Subcutaneous adipose tissue (tissue), 4 donors: ENCODE results near the gene SLC7A14. TPM values are rescaled to one million over a fixed set of nuclear protein-coding genes. Genes with fewer than 3 reads are reported as not detected.

Experiments
- total RNA-seq, 4 donors: library from RNA; depleted of rRNA; stranded (reverse); fragments of >200 nt; gene quantifications; one replicate each; pipeline ENCODE4 v1.1.0, GENCODE V29; 2016
- TF ChIP-seq, protein P1 (sequence below): fragments of 450-650 bp; IDR thresholded peaks from one replicate; pipeline ENCODE4 v1.5.1; 2016; ENCODE audit warnings: low read depth, mild to moderate bottlenecking, control low read depth, antibody characterized with exemption, moderate library complexity

Gene SLC7A14
- total RNA-seq, 4 donors from 2014 or later, result not detected

DNA sequence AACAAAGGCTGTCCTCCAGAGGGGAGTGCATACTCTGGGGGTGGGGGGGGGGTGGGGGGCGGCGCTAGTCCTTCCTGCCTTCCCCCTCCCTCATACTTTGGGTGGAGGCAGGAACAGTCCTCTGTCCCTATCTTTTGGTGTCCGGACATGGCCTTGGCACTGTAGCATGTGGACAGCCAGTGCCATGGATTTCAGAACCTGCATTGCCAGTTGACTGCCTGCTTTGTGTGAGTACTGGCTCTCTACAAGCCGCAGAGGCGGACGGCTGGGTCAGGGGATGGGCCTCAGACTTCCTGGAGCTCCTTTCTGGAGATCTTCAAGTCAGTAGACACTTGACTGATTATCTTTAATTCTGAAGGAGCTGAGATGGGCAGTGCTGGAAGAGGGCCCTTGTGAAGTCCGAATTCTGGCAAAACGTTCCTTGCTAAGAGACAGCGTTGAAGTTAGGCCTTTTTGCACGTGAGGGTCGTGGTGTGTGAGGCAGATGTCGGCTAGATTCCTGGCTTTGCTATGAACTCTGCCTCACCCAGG, 164.7 kb downstream of the SLC7A14 start:
- TF ChIP-seq, protein P1, sequence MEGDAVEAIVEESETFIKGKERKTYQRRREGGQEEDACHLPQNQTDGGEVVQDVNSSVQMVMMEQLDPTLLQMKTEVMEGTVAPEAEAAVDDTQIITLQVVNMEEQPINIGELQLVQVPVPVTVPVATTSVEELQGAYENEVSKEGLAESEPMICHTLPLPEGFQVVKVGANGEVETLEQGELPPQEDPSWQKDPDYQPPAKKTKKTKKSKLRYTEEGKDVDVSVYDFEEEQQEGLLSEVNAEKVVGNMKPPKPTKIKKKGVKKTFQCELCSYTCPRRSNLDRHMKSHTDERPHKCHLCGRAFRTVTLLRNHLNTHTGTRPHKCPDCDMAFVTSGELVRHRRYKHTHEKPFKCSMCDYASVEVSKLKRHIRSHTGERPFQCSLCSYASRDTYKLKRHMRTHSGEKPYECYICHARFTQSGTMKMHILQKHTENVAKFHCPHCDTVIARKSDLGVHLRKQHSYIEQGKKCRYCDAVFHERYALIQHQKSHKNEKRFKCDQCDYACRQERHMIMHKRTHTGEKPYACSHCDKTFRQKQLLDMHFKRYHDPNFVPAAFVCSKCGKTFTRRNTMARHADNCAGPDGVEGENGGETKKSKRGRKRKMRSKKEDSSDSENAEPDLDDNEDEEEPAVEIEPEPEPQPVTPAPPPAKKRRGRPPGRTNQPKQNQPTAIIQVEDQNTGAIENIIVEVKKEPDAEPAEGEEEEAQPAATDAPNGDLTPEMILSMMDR, result no peak

DNA sequence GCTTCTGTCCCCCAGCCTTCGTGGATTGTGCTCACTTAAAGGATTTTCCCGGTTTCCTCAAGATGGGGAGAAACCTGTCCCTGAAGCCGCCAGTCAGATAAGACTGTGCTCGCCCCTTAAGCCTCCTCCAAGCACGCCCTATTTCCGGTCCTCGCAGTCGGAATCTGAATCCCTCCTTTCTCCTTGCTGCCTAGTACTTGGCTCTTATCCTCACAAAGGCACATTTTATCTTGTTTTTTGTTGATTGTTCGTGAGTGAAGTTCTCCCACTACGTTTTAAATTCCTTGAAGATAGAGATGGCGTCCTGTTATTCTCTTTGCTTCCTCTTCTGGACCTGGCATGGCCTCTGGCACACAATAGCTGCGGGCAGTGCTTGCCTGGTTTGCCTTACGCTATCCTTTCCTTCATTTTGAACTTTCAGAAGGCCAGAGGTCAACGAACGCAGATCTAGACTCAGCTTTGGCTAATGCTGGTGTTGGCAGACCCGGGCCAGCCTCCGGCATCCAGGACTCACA, 165.5 kb downstream of the SLC7A14 start:
- TF ChIP-seq, protein P1, result no peak

DNA sequence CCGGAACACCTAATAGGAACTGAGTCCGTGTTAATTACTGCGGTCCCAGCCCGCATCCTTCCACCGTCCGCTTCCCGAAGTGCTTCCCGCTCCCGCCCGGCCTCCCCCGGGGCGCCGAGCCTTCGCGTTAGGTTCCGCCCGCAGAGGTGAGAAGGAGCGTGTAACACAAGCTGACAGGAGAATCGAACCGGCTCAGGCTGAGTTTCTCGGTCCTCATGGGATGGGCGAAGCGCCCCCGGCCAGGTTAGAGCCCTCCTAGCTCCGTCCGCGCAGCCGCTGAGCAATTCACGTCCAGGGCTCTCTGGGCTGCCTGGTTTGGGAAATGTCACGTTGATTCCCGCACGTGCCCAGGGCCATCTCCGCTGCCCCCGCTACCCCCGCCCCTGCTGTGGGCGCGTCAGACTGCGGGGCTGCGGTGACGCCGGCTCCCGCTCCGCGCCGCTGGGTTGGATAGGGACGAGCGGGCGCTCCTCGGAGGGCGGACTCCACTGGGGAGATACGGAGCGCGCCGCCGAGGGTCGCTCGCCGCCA, 166.3 kb downstream of the SLC7A14 start:
- TF ChIP-seq, protein P1, result no peak

DNA sequence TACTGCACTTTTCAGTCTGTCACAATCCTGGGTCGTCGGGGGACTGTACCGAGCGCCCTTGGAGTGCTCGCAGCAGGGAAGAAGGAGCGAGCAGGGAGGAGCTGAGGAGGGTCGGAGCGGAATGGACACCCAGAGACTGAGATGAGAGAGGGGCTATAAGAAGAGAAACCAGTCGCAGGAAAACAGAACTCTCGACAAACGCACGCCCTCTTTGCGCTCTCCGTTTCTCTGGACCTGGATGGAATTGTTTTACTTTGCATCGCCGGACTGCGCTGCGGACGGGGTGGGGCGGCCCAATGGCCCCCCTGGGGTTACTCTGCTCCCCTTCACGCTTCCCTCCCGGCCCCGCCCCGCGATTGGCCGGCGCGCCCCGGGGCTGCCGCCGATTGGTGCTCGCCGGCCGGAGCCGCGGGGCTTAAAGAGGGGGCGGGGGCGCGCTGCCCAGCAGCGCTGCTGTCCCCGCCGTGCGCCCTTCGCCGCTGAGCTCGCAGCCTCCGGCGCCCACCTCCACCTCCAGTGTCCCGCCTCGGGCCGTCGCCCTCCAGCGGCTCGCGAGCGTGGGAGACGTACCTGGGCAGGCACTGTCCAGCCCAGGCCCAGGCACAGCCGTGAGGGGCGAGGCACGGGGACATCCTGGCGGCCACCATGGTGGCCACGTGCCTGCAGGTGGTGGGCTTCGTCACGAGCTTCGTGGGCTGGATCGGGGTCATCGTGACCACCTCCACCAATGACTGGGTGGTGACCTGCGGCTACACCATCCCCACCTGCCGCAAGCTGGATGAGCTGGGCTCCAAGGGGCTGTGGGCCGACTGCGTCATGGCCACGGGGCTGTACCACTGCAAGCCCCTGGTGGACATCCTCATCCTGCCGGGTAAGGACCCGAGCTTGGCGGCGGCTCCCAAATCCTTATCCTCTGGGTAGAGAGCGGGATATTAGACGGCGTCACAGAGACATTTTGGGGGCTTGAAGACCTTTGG, 167.2 kb downstream of the SLC7A14 start, which contains the start of gene CLDN11:
TSS of gene CLDN11 (plus strand) at position 447 of the 977 bp plus-strand sequence. CDS start at position 646, 199 bp downstream.
- TF ChIP-seq, protein P1, result no peak

DNA sequence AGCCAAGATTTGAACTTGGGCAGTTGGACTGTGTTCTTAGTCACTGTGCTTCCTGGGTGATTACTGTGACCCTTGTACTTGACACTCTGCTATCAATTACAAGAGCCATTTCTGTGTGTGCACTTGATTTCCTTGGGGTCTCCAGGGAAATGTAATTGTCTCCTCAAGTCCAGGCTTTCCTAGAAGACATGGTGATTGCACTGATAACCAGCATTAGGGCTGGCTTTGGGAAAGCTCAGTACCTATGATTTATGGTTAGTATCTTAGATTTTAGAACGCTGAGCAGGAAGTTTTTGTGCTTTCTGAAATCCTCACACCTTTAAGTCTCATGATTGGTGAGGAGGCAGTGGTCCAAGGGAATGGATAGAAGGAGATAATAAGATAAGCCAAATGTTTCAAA, 168.8 kb downstream of the SLC7A14 start:
- TF ChIP-seq, protein P1, result no peak

DNA sequence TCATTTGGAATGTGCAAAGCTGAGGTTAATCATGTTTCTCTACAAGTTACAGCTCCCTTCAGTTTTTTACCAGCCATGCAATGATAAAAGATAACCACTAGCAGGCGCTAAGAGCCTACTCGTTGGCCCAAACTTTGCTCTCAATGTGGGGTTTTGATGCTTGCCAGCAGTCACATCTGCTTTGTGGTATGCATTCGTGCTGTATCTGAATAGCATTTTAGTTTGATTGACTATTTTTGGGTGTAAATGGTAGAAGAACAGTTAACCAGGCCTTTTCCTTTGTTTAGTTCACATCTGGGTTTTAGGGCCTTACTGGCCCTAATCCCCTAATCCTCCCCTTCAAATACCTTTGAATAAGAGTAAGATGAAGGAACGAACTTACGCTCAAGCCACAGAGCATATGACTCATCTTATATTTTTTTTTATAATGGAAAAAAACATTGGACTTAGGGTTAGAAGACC, 171.6 kb downstream of the SLC7A14 start:
- TF ChIP-seq, protein P1, result no peak

DNA sequence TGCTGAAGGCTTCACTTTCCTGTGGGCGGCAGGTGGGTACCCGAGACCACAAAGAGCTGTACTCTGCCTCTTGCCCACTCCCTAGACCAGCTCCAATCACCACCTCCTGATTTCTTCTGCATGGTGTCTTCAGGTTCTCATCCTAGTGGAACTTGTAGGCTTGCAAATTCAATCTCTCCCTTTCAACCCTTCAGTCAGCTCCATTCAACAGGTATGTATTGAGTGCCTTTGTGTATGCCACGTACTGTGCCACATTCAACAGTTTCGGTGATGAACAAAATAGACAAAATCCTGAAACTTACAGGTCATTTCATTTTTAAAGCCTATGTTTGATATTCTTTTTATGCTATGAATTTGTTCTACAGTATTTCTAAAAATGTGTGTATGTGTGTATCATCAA, 172.6 kb downstream of the SLC7A14 start:
- TF ChIP-seq, protein P1, result no peak
